Suprapubic skin (tissue), 4 donors: Measurements from ENCODE around the gene NRG3.

Experiments
- CTCF ChIP-seq, 2 donors: fragments of 200-600 bp in 1 of 2; fragments of 450-650 bp in 1 of 2; sonication (generic) in 1 of 2; IDR thresholded peaks; one replicate each; pipeline ENCODE4 v1.5.1; 2016 to 2019; ENCODE audit warnings: antibody characterized with exemption in 2 of 2, mild to moderate bottlenecking in 1 of 2, moderate library complexity in 1 of 2
- EP300 ChIP-seq: sonication (generic); formaldehyde crosslinking; IDR thresholded peaks from one replicate; pipeline ENCODE4 v1.6.1; 2017; ENCODE audit warnings: antibody characterized with exemption
- POLR2A ChIP-seq, 2 donors: fragments of 450-650 bp; IDR thresholded peaks; one replicate each; pipeline ENCODE4 v1.6.1; 2017; ENCODE audit warnings: antibody characterized with exemption in 2 of 2, mild to moderate bottlenecking in 2 of 2, moderate library complexity in 2 of 2
- POLR2AphosphoS5 ChIP-seq, 3 donors: sonication (generic); formaldehyde crosslinking; IDR thresholded peaks; one replicate each; pipeline ENCODE4 v1.6.1; 2017; ENCODE audit warnings: antibody characterized with exemption in 3 of 3

GRCh38 chr10:82254237-82254636, 379.2 kb downstream of the NRG3 start:
- TF ChIP-seq EP300 (no peak), CTCF (IDR thresholded peaks at IDR 0.05) (no peak), POLR2A (IDR thresholded peaks at IDR 0.05) (no peak), POLR2AphosphoS5 (IDR thresholded peaks at IDR 0.05) (no peak)
